DND-41 (cell line): ENCODE data around the gene MIPEP.
A peak's percentile ranks its signal among the peaks of the same experiment; 100 is the strongest.

Experiments
- ATAC-seq: fragments of 200-7000 bp; cut with Tn5 transposase; 3 replicates; pipeline ENCODE4 v1.9.1; 2021; ENCODE audit warnings: low read depth; ENCODE audit not compliant: insufficient read depth
- DNase-seq: peaks from one replicate; pipeline ENCODE4 v3.0.0-alpha.2; 2020
- H2AFZ ChIP-seq: 2 replicates; pipeline ENCODE4 v1.6.0; 2012; ENCODE audit warnings: low read depth, low read length
- H3K27ac ChIP-seq: 2 replicates; pipeline ENCODE4 v1.5.1; 2012; ENCODE audit warnings: low read length, inconsistent platforms
- H3K27me3 ChIP-seq: fragments of 200-600 bp; sonication (generic); 2 replicates; pipeline ENCODE4 v1.6.0; 2012; ENCODE audit warnings: low read length, mild to moderate bottlenecking, inconsistent platforms; ENCODE audit not compliant: insufficient read depth, poor library complexity
- H3K36me3 ChIP-seq: 2 replicates; pipeline ENCODE4 v1.5.1; 2012; ENCODE audit warnings: low read length, inconsistent platforms; ENCODE audit not compliant: insufficient read depth
- H3K4me1 ChIP-seq: 2 replicates; pipeline ENCODE4 v1.5.1; 2012; ENCODE audit warnings: mild to moderate bottlenecking, low read length; ENCODE audit not compliant: insufficient read depth
- H3K4me2 ChIP-seq: 2 replicates; pipeline ENCODE4 v1.6.0; 2012; ENCODE audit warnings: mild to moderate bottlenecking, moderate library complexity, low read length, inconsistent platforms; ENCODE audit not compliant: insufficient read depth
- H3K4me3 ChIP-seq, 2 experiments: fragments of 200-600 bp in 1 of 2; shearing (Covaris generic) in 1 of 2; 2 replicates each; pipeline ENCODE4 v1.5.1; 2012 to 2016; ENCODE audit warnings: inconsistent platforms in 2 of 2, low read length in 2 of 2, mild to moderate bottlenecking in 2 of 2, low read depth in 1 of 2, moderate library complexity in 1 of 2
- H3K79me2 ChIP-seq: 2 replicates; pipeline ENCODE4 v1.6.0; 2012; ENCODE audit warnings: low read length, inconsistent platforms; ENCODE audit not compliant: insufficient read depth
- H3K9ac ChIP-seq: 2 replicates; pipeline ENCODE4 v1.6.0; 2012; ENCODE audit warnings: low read depth, mild to moderate bottlenecking, inconsistent platforms, low read length, moderate library complexity
- H3K9me3 ChIP-seq: 2 replicates; pipeline ENCODE4 v1.5.1; 2012; ENCODE audit warnings: low read length, moderate library complexity, mild to moderate bottlenecking, inconsistent platforms; ENCODE audit not compliant: insufficient read depth, severe bottlenecking
- H4K20me1 ChIP-seq: 2 replicates; pipeline ENCODE4 v1.6.0; 2012; ENCODE audit warnings: low read length; ENCODE audit not compliant: insufficient read depth
- EZH2 ChIP-seq: IDR thresholded peaks from 3 replicates; pipeline ENCODE4 v1.6.1; 2012; ENCODE audit warnings: borderline replicate concordance, low read depth, mild to moderate bottlenecking, moderate library complexity, low read length, inconsistent platforms; ENCODE audit not compliant: severe bottlenecking
- TF ChIP-seq, protein P1 (sequence below): IDR thresholded peaks from 2 replicates; pipeline ENCODE4 v1.5.1; 2012; ENCODE audit warnings: borderline replicate concordance, low read length, moderate library complexity, mild to moderate bottlenecking; ENCODE audit not compliant: poor library complexity, severe bottlenecking; ENCODE audit errors: extremely low read depth

Gene MIPEP

DNA sequence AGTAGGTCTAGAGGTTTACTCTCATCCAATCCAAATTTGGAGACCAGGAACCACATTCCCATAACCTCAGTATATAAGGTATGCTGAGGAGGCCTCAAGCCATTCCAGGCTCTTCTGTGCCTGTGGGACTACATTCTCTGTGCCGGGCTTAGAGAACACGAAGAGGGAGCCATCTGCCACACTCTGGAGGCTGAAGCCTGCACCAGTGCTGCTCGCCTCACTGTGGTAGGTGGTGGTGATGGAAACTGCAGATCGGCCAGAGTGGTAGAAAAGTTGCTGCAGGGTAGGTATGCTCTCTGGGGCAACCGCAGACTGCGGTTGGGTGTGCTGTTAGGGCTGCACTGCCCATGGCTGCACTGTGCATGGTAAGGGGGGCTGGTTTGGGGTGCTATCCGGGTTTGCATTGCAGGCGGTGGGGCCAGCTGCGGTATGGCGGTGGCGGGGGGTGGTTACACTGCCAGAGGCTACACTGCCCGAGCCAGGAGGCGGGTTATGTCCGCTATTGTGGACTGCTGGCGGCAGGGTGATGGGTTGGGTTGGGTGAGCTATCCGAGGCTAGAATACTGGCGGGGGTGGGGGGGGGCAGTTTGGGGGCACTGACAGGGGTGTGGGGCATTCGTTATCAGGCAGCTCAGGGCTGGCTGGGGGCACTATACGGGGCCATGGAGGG, 174.0 kb downstream of the MIPEP start:
- Histone ChIP-seq H3K36me3 (no peaks in the 10 kb centered on the region), H3K9me3 (no peaks in the 10 kb centered on the region), H3K9ac (no peak overlapping the region), H3K27me3 (no peaks in the 10 kb centered on the region), H2AFZ (no peak overlapping the region), H3K4me1 (no peaks in the 10 kb centered on the region), H3K4me2 (no peak overlapping the region), H3K27ac (no peak overlapping the region), H3K79me2 (no peaks in the 10 kb centered on the region), H4K20me1 (no peaks in the 10 kb centered on the region), H3K4me3 (no peak overlapping the region)
- no peak for TF ChIP-seq EZH2
- TF ChIP-seq, protein P1, sequence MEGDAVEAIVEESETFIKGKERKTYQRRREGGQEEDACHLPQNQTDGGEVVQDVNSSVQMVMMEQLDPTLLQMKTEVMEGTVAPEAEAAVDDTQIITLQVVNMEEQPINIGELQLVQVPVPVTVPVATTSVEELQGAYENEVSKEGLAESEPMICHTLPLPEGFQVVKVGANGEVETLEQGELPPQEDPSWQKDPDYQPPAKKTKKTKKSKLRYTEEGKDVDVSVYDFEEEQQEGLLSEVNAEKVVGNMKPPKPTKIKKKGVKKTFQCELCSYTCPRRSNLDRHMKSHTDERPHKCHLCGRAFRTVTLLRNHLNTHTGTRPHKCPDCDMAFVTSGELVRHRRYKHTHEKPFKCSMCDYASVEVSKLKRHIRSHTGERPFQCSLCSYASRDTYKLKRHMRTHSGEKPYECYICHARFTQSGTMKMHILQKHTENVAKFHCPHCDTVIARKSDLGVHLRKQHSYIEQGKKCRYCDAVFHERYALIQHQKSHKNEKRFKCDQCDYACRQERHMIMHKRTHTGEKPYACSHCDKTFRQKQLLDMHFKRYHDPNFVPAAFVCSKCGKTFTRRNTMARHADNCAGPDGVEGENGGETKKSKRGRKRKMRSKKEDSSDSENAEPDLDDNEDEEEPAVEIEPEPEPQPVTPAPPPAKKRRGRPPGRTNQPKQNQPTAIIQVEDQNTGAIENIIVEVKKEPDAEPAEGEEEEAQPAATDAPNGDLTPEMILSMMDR: no peak
- DNase-seq (no peak), ATAC-seq (no peak)

- H3K9ac ChIP-seq: no peak overlapping the region
- no peaks in the 10 kb centered on the region for H3K4me1 ChIP-seq
- H3K27me3 ChIP-seq: no peaks in the 10 kb centered on the region
- no peaks in the 10 kb centered on the region for H3K36me3 ChIP-seq
- H3K4me2 ChIP-seq: no peak overlapping the region
- no peaks in the 10 kb centered on the region for H3K9me3 ChIP-seq
- H3K4me3 ChIP-seq: no peak overlapping the region
- H2AFZ ChIP-seq: no peak overlapping the region
- no peak overlapping the region for H3K27ac ChIP-seq
- no peaks in the 10 kb centered on the region for H3K79me2 ChIP-seq
- no peaks in the 10 kb centered on the region for H4K20me1 ChIP-seq
- TF ChIP-seq, protein P1: no peak
- TF ChIP-seq EZH2: no peak
- DNase-seq (no peak), ATAC-seq (peak; percentile 35; the same call in 1 of the 3 replicates)
Observed at GRCh38 chr13:23714672-23715071, 174.5 kb downstream of the MIPEP start.

- ATAC-seq (no peak), DNase-seq (no peak)
- Histone ChIP-seq H4K20me1 (no peaks in the 10 kb centered on the region), H3K4me1 (no peaks in the 10 kb centered on the region), H3K79me2 (no peaks in the 10 kb centered on the region), H2AFZ (no peak overlapping the region), H3K4me2 (no peak overlapping the region), H3K27ac (no peak overlapping the region), H3K36me3 (no peaks in the 10 kb centered on the region), H3K9me3 (no peaks in the 10 kb centered on the region), H3K4me3 (no peak overlapping the region), H3K27me3 (no peaks in the 10 kb centered on the region), H3K9ac (no peak overlapping the region)
- no peak for TF ChIP-seq EZH2
- TF ChIP-seq, protein P1: no peak
Observed at GRCh38 chr13:23711355-23711754, 177.8 kb downstream of the MIPEP start.
